CD4-positive, alpha-beta T cell (primary cell): ENCODE measurements around the gene WFDC6. TPM values are rescaled to one million over a fixed set of nuclear protein-coding genes. Genes with fewer than 3 reads are reported as not detected.

ENCODE experiments used
- ATAC-seq: fragments of 200-7000 bp; cut with Tn5 transposase; one replicate; pipeline ENCODE4 v1.10.0; 2022; ENCODE audit warnings: mild to moderate bottlenecking; ENCODE audit not compliant: poor library complexity
- CTCF ChIA-PET: fragments of 350-600 bp; sonication (Branson Sonifier 250); formaldehyde crosslinking; loops from one replicate; lab custom pipeline; 2021; ENCODE audit warnings: antibody characterized with exemption, inconsistent platforms; lab: Charles Lee
- POLR2A ChIA-PET: fragments of 350-600 bp; sonication (Branson Sonifier 250); formaldehyde crosslinking; loops from one replicate; lab custom pipeline; 2021; ENCODE audit warnings: antibody characterized with exemption, inconsistent platforms; lab: Charles Lee
- DNase-seq, 14 experiments: peaks; one replicate each; pipeline ENCODE4 v3.0.0-alpha.2; 2013 to 2020; ENCODE audit warnings: mixed read lengths in 2 of 14
- H3K27ac ChIP-seq, 2 donors: one replicate each; pipeline versions ENCODE4 v1.5.1 to v1.7.0; 2013; ENCODE audit warnings: low read length in 2 of 2, low read depth in 1 of 2, mild to moderate bottlenecking in 1 of 2
- H3K27me3 ChIP-seq, 2 experiments: 1 replicate in 1 of 2; 2 replicates in 1 of 2; pipeline versions ENCODE4 v1.6.1 to v1.7.0; 2013; ENCODE audit warnings: low read length in 2 of 2, control low read depth in 1 of 2, mild to moderate bottlenecking in 1 of 2, moderate library complexity in 1 of 2; ENCODE audit not compliant: insufficient read depth in 2 of 2, control insufficient read depth in 1 of 2
- H3K36me3 ChIP-seq: one replicate; pipeline ENCODE4 v1.6.1; 2013; ENCODE audit warnings: low read length, control low read depth; ENCODE audit not compliant: insufficient read depth
- H3K4me1 ChIP-seq: one replicate; pipeline ENCODE4 v1.6.1; 2013; ENCODE audit warnings: low read length, control low read depth; ENCODE audit not compliant: insufficient read depth
- H3K4me3 ChIP-seq: one replicate; pipeline ENCODE4 v1.5.1; 2013; ENCODE audit warnings: mild to moderate bottlenecking, low read length, moderate library complexity
- H3K9me3 ChIP-seq, 2 experiments: 1 replicate in 1 of 2; 2 replicates in 1 of 2; pipeline versions ENCODE4 v1.6.1 to v1.7.0; 2013; ENCODE audit warnings: low read length in 2 of 2, mild to moderate bottlenecking in 2 of 2, control low read depth in 1 of 2, moderate library complexity in 1 of 2; ENCODE audit not compliant: control insufficient read depth in 1 of 2, insufficient read depth in 1 of 2
- H3K27ac Mint-ChIP-seq: one replicate; pipeline ENCODE4 v1.8.0; 2020; ENCODE audit warnings: mixed read lengths
- H3K27me3 Mint-ChIP-seq: one replicate; pipeline ENCODE4 v1.8.0; 2021; ENCODE audit warnings: mixed read lengths
- H3K36me3 Mint-ChIP-seq: one replicate; pipeline ENCODE4 v1.8.0; 2021; ENCODE audit warnings: low read depth, mixed read lengths
- H3K4me1 Mint-ChIP-seq: one replicate; pipeline ENCODE4 v1.8.0; 2021; ENCODE audit warnings: low read depth, mixed read lengths
- H3K4me3 Mint-ChIP-seq: one replicate; pipeline ENCODE4 v1.8.0; 2020; ENCODE audit warnings: mild to moderate bottlenecking, mixed read lengths
- H3K9me3 Mint-ChIP-seq: one replicate; pipeline ENCODE4 v1.8.0; 2020; ENCODE audit warnings: mixed read lengths
- CTCF ChIP-seq: fragments of 200-600 bp; IDR thresholded peaks from one replicate; pipeline ENCODE4 v1.8.0; 2022; ENCODE audit warnings: antibody characterized with exemption, mild to moderate bottlenecking
- intact Hi-C, 2 experiments: fragments of 100-400 bp; cut with DNase I in 1 of 2; cut with micrococcal nuclease in 1 of 2; formaldehyde crosslinking; loops; one replicate each; pipeline versions ENCODE4 v1.15.1 to v1.9.0; 2023 to 2025; cut with DNase I, micrococcal nuclease
- total RNA-seq, 174 experiments: library from RNA in 2 of 174; stranded (reverse) in 2 of 174; gene quantifications; one replicate each; pipeline ENCODE4 v1.2.3 and lab custom pipeline; 2021 to 2026

Gene WFDC6
- total RNA-seq, 2 experiments from 2014 or later, result not detected

GRCh38 chr20:45564760-45565276 lies 25.5 kb upstream of the WFDC6 start:
- ATAC-seq, result no peak
- no peaks in the 10 kb centered on the region for H3K36me3 ChIP-seq
- H3K9me3 ChIP-seq, result no peaks in the 10 kb centered on the region
- H3K4me1 ChIP-seq, result no peaks in the 10 kb centered on the region
- peaks cover 42% of the 10 kb centered on the region for H3K27me3 Mint-ChIP-seq
- no peak overlapping the region for H3K27ac Mint-ChIP-seq
- no peak overlapping the region for H3K4me3 Mint-ChIP-seq
- ChIA-PET POLR2A (no interaction called here), CTCF (no interaction called here)
- peaks cover 0 to 12% of the 10 kb centered on the region in 2 experiments for H3K27me3 ChIP-seq
- no peak overlapping the region for H3K27ac ChIP-seq
- intact Hi-C loops, result loop anchor here in 1 of 2 experiments (5.0 kb wide), 1 partner anchor 843 kb away; no protein-coding TSS in a partner anchor
- no peak overlapping the region for H3K4me3 ChIP-seq
- H3K9me3 Mint-ChIP-seq, result no peaks in the 10 kb centered on the region
- no peaks in the 10 kb centered on the region for H3K4me1 Mint-ChIP-seq
- no peak for TF ChIP-seq CTCF
- no peaks in the 10 kb centered on the region for H3K36me3 Mint-ChIP-seq
- DNase-seq, result no peak

- H3K4me3 ChIP-seq, result no peak overlapping the region
- no peaks in the 10 kb centered on the region for H3K36me3 Mint-ChIP-seq
- CTCF ChIA-PET, result no interaction called here
- no peaks in the 10 kb centered on the region for H3K36me3 ChIP-seq
- H3K27ac Mint-ChIP-seq, result no peak overlapping the region
- peaks cover 46% of the 10 kb centered on the region for H3K27me3 Mint-ChIP-seq
- POLR2A ChIA-PET, result no interaction called here
- H3K4me1 Mint-ChIP-seq, result no peaks in the 10 kb centered on the region
- DNase-seq (no peak), ATAC-seq (no peak)
- intact Hi-C loops, result no loop called here
- H3K27ac ChIP-seq, result no peak overlapping the region
- H3K4me3 Mint-ChIP-seq, result no peak overlapping the region
- H3K4me1 ChIP-seq, result no peaks in the 10 kb centered on the region
- TF ChIP-seq CTCF, result no peak
- H3K27me3 ChIP-seq, result peaks cover 8 to 15% of the 10 kb centered on the region in 2 experiments
- H3K9me3 Mint-ChIP-seq, result peaks cover 3% of the 10 kb centered on the region
- H3K9me3 ChIP-seq, result no peaks in the 10 kb centered on the region
Observed at GRCh38 chr20:45555198-45555597, 15.9 kb upstream of the WFDC6 start.

DNA sequence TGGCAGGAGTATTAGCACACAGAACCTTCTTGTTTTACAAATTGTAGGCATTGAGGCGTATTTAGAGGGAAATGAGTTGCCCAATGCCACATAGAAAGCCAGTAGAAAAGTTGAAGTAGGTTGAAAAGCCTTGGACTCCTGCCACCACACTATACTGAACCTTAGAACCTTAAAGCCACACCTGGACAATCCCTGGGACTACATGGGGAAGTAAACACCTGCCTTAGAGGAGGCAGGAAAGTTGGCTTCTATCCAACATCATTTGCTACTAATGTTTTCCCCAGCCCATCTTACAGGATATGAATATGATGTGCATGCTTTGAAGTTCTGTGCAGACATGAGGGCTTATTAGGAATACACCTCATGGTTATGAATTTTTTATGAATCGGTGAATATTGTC lies 13.2 kb upstream of the WFDC6 start:
- Mint-ChIP-seq H3K4me3 (no peak overlapping the region), H3K27me3 (peaks cover 40% of the 10 kb centered on the region), H3K9me3 (peaks cover 3% of the 10 kb centered on the region), H3K36me3 (no peaks in the 10 kb centered on the region), H3K4me1 (no peaks in the 10 kb centered on the region), H3K27ac (no peak overlapping the region)
- ChIA-PET POLR2A (no interaction called here), CTCF (no interaction called here)
- Histone ChIP-seq H3K27ac (no peak overlapping the region), H3K4me3 (no peak overlapping the region), H3K4me1 (no peaks in the 10 kb centered on the region), H3K27me3 (peaks cover 0 to 16% of the 10 kb centered on the region in 2 experiments), H3K9me3 (no peaks in the 10 kb centered on the region), H3K36me3 (no peaks in the 10 kb centered on the region)
- intact Hi-C loops, result no loop called here
- TF ChIP-seq CTCF, result no peak
- DNase-seq (no peak), ATAC-seq (no peak)
